OCI-M2 (cell line): ENCODE measurements around the gene C1QTNF9B.

ENCODE experiments used
- DNase-seq: peaks from one replicate; lab custom pipeline; 2025; ENCODE audit not compliant: unreplicated experiment; lab: John Stamatoyannopoulos, UW

C1QTNF9B gene

GRCh38 chr13:23859904-23860303, 37.4 kb downstream of the C1QTNF9B start:
- DNase-seq = no peak

- DNase-seq = no peak
Measured at GRCh38 chr13:23859455-23859854, 37.8 kb downstream of the C1QTNF9B start.

GRCh38 chr13:23858546-23858945, 38.8 kb downstream of the C1QTNF9B start:
- no peak for DNase-seq

GRCh38 chr13:23856008-23856750, 41.1 kb downstream of the C1QTNF9B start:
- no peak for DNase-seq

- DNase-seq = no peak
Measured at GRCh38 chr13:23855360-23855759, 41.9 kb downstream of the C1QTNF9B start.

- no peak for DNase-seq
Measured at GRCh38 chr13:23852351-23852750, 45.0 kb downstream of the C1QTNF9B start.

- no peak for DNase-seq
Measured at GRCh38 chr13:23851106-23851505, 46.2 kb downstream of the C1QTNF9B start.

GRCh38 chr13:23850134-23850533, 47.2 kb downstream of the C1QTNF9B start:
- no peak for DNase-seq

GRCh38 chr13:23849670-23850069, 47.6 kb downstream of the C1QTNF9B start:
- DNase-seq = no peak

GRCh38 chr13:23848646-23849141, 48.6 kb downstream of the C1QTNF9B start:
- no peak for DNase-seq

- DNase-seq = no peak
Measured at GRCh38 chr13:23848019-23848418, 49.3 kb downstream of the C1QTNF9B start.

GRCh38 chr13:23847497-23847896, 49.8 kb downstream of the C1QTNF9B start:
- DNase-seq = no peak

- DNase-seq = no peak
Measured at GRCh38 chr13:23845105-23845725, 52.1 kb downstream of the C1QTNF9B start.

GRCh38 chr13:23844132-23844531, 53.2 kb downstream of the C1QTNF9B start:
- no peak for DNase-seq

- no peak for DNase-seq
Measured at GRCh38 chr13:23843436-23843835, 53.9 kb downstream of the C1QTNF9B start.

- no peak for DNase-seq
Measured at GRCh38 chr13:23842406-23842805, 54.9 kb downstream of the C1QTNF9B start.
